ENCODE data around the gene STAB1.

Gene STAB1

GRCh38 chr3:52528586-52529375 lies 33.6 kb downstream of the STAB1 start:
- TF ChIP-seq BACH2 (CRISPR knock-in tag; IDR thresholded peaks at IDR 0.05; ENCODE audit: borderline replicate concordance), result no peak
- no peak for TF ChIP-seq ZFP3 (CRISPR knock-in tag; IDR thresholded peaks at IDR 0.05)
- TF ChIP-seq ZC3H10 (CRISPR knock-in tag; IDR thresholded peaks at IDR 0.05), result no peak
- TF ChIP-seq RARB (CRISPR knock-in tag; IDR thresholded peaks at IDR 0.05), result no peak
- no peak for TF ChIP-seq ZNF70 (CRISPR knock-in tag; IDR thresholded peaks at IDR 0.05)
- TF ChIP-seq PATZ1 (CRISPR knock-in tag; IDR thresholded peaks at IDR 0.05; ENCODE audit: borderline replicate concordance), result no peak
- no peak for TF ChIP-seq TCF4 (CRISPR knock-in tag; IDR thresholded peaks at IDR 0.05; ENCODE audit: borderline replicate concordance)
- no peak for TF ChIP-seq SNAI2 (CRISPR knock-in tag; IDR thresholded peaks at IDR 0.05)
- no peak for TF ChIP-seq ARNTL (CRISPR knock-in tag; IDR thresholded peaks at IDR 0.05; ENCODE audit: borderline replicate concordance, low read depth)
- no peak for TF ChIP-seq ZNF8 (CRISPR knock-in tag; IDR thresholded peaks at IDR 0.05)
- TF ChIP-seq OSR1 (CRISPR knock-in tag; IDR thresholded peaks at IDR 0.05), result no peak
- ATAC-seq, result no peak

DNA sequence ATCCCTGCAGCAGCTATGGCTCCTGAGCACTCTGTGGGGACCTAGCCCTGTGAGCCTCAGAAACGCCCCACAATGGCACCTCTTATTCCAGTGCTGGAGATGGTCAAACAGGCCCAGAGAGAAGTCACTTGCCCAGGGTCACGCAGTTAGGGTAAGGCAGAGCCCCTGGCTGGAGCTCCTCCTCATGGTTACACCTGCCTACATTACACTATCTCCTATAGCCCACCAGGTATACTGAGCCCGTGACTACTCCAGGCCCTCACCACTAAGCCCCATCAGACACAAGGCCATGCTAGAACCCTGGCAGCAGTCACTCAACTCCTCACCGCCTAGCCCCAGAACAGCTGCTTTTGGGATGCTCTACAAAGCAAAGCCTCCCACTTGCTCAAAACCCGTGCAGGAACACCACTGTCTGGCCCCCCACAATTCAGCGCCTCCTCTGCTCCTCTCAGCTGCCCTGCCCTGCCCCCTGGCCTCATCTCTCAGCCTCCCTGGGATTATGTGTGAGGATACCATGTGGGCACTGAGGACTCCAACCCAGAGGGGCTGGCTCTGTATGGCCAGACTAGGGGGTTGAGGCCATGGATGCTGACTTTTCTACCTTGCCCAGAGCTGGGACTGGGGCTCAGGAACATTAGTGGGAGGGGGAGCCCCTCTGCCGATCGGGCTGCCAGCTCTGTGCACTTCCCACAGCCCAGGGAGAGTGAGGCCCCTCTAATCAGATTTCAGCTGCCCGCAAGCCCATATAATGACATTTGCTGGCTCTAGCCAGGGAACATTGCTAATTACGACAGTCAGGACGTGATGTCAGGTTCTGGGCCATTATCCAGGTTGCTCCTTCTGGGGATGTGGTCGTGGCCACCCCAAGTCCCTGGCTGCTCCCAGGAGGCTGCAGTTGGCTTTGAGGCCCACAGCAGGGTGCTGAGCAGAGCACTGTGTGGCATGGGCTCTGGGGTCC lies 34.5 kb downstream of the STAB1 start:
- ATAC-seq, result peak; percentile 15; the same call in 2 of the 3 replicates
- peak; percentile 80; the same call in 1 of the 2 replicates for TF ChIP-seq TSHZ2 (CRISPR knock-in tag; IDR thresholded peaks at IDR 0.05)
- no peak for TF ChIP-seq CSDC2 (CRISPR knock-in tag; IDR thresholded peaks at IDR 0.05)
- peak; percentile 59 for TF ChIP-seq ZFP3 (CRISPR knock-in tag; IDR thresholded peaks at IDR 0.05)
- peak; percentile 54 for TF ChIP-seq ISL1 (CRISPR knock-in tag; IDR thresholded peaks at IDR 0.05)
- peak; percentile 49; the same call in 1 of the 2 replicates for TF ChIP-seq TCF4 (CRISPR knock-in tag; IDR thresholded peaks at IDR 0.05; ENCODE audit: borderline replicate concordance)
- no peak for TF ChIP-seq ESRRG (CRISPR knock-in tag; IDR thresholded peaks at IDR 0.05)

DNA sequence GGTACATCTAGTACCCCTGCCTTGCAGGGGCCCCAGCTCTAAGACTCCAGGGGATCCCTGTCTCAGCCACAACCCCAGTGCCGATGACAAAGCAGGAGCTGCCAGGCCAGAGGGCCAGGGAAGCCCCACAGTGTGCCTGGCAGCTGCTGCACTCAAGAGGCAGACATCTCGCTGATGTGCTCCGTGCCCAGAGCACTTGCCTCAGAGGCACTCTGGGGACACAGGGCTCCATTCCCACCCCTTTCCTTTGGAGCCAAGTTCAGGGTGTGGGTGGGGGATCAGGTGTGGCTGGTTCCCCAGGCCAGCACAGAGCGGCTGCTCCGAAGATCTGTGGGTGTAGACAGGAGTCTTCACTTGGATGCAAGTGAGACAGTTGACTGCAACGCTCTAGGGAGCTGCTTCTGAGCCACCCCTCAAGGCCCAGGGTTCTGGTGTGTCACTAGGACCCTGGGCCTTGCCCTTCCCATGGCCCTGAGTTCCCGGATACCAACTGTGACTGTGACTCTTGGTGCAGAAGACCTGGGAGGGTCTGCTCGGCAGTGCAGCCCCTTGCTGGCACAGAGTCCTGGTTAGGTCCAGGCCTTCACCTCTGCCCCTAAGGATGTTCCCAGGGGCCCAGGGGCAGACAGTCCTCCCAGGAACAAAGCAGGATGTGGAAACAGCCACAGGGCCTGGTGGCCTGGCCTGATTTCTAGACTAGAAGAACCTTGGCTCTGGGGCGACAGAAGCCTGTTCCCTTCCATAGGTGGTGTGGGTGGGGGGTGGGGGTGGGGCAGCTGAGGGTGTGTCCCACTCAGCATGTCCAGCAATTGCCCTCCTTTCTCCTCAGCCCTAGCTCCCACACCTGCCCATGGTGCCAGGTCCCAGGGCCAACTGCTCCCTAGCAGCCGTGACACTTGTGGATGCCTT lies 36.0 kb downstream of the STAB1 start:
- ATAC-seq, result no peak
- TF ChIP-seq ZNF565 (CRISPR knock-in tag; conservative IDR thresholded peaks at IDR 0.05; ENCODE audit: low read depth) (no peak), ZNF70 (CRISPR knock-in tag; IDR thresholded peaks at IDR 0.05) (no peak), SNAI2 (CRISPR knock-in tag; IDR thresholded peaks at IDR 0.05) (no peak), TOX (CRISPR knock-in tag; IDR thresholded peaks at IDR 0.05; ENCODE audit: borderline replicate concordance) (no peak), PPARA (CRISPR knock-in tag; IDR thresholded peaks at IDR 0.05; ENCODE audit: borderline replicate concordance) (no peak), TCF4 (CRISPR knock-in tag; IDR thresholded peaks at IDR 0.05; ENCODE audit: borderline replicate concordance) (no peak), CREB5 (CRISPR knock-in tag; IDR thresholded peaks at IDR 0.05; ENCODE audit: low read depth) (no peak), ZFP30 (CRISPR knock-in tag; IDR thresholded peaks at IDR 0.05) (no peak), ZFP3 (CRISPR knock-in tag; IDR thresholded peaks at IDR 0.05) (no peak), OSR1 (CRISPR knock-in tag; IDR thresholded peaks at IDR 0.05) (no peak), ZNF8 (CRISPR knock-in tag; IDR thresholded peaks at IDR 0.05) (no peak), PATZ1 (CRISPR knock-in tag; IDR thresholded peaks at IDR 0.05; ENCODE audit: borderline replicate concordance) (no peak), BACH2 (CRISPR knock-in tag; IDR thresholded peaks at IDR 0.05; ENCODE audit: borderline replicate concordance) (no peak), ESRRG (CRISPR knock-in tag; IDR thresholded peaks at IDR 0.05) (no peak), CSDC2 (CRISPR knock-in tag; IDR thresholded peaks at IDR 0.05) (no peak), POU6F1 (CRISPR knock-in tag; IDR thresholded peaks at IDR 0.05; ENCODE audit: borderline replicate concordance, low read depth) (no peak)
- TF ChIP-seq, protein P1, sequence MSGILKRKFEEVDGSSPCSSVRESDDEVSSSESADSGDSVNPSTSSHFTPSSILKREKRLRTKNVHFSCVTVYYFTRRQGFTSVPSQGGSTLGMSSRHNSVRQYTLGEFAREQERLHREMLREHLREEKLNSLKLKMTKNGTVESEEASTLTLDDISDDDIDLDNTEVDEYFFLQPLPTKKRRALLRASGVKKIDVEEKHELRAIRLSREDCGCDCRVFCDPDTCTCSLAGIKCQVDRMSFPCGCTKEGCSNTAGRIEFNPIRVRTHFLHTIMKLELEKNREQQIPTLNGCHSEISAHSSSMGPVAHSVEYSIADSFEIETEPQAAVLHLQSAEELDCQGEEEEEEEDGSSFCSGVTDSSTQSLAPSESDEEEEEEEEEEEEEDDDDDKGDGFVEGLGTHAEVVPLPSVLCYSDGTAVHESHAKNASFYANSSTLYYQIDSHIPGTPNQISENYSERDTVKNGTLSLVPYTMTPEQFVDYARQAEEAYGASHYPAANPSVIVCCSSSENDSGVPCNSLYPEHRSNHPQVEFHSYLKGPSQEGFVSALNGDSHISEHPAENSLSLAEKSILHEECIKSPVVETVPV (CRISPR knock-in tag; IDR thresholded peaks at IDR 0.05), result no peak
